ENCODE data around the gene RTP5. TPM values are rescaled to one million over a fixed set of nuclear protein-coding genes. Genes with fewer than 3 reads are reported as not detected.

The RTP5 gene
- total and polyA plus RNA-seq, 11 donors, result not detected

DNA sequence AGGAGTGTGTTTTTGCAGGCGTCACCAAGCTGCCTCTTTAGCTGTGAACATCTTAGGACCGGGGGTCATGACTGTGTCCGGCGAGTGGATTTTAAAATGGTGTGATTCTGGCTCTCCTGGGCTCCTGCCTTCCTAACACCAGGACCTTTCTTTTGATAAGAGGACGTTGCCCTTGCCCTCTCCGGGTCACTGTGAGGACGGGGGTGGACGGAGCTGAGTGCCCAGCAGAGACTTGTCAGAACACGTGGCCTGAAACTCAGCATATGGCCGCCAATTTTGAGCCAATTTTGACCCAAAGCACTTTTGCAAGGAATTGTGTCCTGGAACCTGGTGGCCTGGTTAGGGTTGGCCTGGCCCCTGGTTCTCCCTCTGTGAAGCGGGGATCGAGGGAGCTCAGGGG lies 40.2 kb downstream of the RTP5 start:
- no peaks in the 10 kb centered on the region for H3K4me1 ChIP-seq
- H3K27me3 ChIP-seq, result peaks cover 0 to 13% (median 0%) of the 10 kb centered on the region in 9 donors
- ATAC-seq (no peak), DNase-seq (peak in 1 of 5 donors; percentile 2)
- H3K36me3 ChIP-seq, result no peaks in the 10 kb centered on the region
- no peak overlapping the region for H3K4me3 ChIP-seq
- intact Hi-C loops (cut with DNase I), result no loop called here
- no peak overlapping the region for H3K27ac ChIP-seq
- H3K9me3 ChIP-seq, result peaks cover 0 to 18% (median 9%) of the 10 kb centered on the region in 12 donors
- TF ChIP-seq, protein P1, sequence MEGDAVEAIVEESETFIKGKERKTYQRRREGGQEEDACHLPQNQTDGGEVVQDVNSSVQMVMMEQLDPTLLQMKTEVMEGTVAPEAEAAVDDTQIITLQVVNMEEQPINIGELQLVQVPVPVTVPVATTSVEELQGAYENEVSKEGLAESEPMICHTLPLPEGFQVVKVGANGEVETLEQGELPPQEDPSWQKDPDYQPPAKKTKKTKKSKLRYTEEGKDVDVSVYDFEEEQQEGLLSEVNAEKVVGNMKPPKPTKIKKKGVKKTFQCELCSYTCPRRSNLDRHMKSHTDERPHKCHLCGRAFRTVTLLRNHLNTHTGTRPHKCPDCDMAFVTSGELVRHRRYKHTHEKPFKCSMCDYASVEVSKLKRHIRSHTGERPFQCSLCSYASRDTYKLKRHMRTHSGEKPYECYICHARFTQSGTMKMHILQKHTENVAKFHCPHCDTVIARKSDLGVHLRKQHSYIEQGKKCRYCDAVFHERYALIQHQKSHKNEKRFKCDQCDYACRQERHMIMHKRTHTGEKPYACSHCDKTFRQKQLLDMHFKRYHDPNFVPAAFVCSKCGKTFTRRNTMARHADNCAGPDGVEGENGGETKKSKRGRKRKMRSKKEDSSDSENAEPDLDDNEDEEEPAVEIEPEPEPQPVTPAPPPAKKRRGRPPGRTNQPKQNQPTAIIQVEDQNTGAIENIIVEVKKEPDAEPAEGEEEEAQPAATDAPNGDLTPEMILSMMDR (IDR thresholded peaks at IDR 0.05), result no peak
- no peak for TF ChIP-seq POLR2A (IDR thresholded peaks at IDR 0.05)
- 76 to 82% (median 76%) methylated on average over 12 of the region's 12 CpGs for WGBS, 4 donors

DNA sequence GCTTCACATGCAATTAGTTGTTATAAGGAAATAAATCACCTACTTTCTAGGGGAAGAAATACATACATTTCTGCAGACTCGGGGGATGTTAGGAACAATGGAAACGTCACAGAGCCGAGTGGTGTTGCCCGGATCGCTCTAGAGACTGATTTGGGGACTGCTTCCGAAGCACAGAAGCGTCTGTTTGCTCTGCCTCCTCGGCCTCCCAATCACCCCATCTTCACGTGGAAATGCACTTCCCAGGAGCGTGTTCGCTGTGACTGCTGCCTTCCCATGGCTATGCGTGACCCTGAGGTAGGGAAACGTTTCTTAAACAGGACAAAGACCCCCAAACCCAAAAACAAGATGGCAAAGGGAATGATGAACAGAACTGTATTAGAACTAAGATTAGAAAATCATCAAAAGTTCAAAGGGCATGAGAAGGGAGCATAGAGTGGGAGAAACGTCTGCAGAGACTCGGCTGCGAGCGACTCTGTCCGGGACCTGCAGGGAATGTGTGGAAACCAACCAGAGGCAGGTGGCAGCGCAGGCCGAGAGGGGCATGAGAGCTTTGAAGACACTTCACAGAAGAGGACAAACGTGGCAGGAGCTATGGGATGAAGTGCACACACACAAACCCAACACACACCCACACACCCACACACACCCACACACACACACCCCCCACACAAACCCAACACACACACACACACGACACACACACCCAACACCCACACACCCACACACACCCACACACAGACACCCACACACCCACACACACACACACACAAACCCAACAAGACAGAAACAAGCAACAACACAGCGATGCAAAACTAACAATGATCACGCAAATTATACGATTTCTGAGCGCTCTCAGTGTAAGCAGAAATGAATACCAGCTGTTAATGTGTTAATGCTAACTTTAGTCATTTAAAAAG lies 41.3 kb downstream of the RTP5 start:
- intact Hi-C loops (cut with DNase I), result no loop called here
- Histone ChIP-seq H3K36me3 (no peaks in the 10 kb centered on the region), H3K27me3 (peaks cover 0 to 13% (median 0%) of the 10 kb centered on the region in 9 donors), H3K27ac (no peak overlapping the region), H3K4me3 (no peak overlapping the region), H3K9me3 (peaks cover 0 to 18% (median 9%) of the 10 kb centered on the region in 12 donors), H3K4me1 (no peaks in the 10 kb centered on the region)
- no peak for TF ChIP-seq POLR2A (IDR thresholded peaks at IDR 0.05)
- TF ChIP-seq, protein P1 (IDR thresholded peaks at IDR 0.05), result no peak
- WGBS, 4 donors, result 91 to 94% (median 93%) methylated on average over 26 of the region's 26 CpGs
- DNase-seq (peak in 1 of 5 donors; percentile 8), ATAC-seq (no peak)

DNA sequence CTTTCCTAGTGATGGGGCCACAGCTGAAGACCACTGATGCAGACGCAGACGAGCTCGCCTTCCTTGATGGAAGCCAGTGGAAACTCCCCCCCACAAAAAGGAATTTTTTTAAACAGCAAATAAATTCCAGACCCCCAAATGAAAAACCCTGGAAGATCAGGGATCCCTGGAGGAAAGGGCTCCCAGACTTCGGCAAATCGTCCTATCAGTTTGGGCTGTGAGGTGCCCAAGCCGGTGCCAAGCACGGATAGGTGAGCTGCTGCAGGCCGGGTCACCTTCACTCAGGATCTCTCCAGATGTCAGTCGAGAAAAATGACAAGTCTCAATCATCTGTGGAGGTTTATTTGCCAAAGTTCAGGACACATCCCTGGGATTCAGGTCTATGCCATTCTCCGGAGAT lies 42.0 kb downstream of the RTP5 start:
- 86 to 96% (median 90%) methylated on average over 10 of the region's 10 CpGs for WGBS, 4 donors

More for the DNA sequence above, 42.0 kb downstream of the RTP5 start:
- Histone ChIP-seq H3K27ac (no peak overlapping the region), H3K4me3 (no peak overlapping the region), H3K9me3 (peaks cover 0 to 18% (median 9%) of the 10 kb centered on the region in 12 donors), H3K27me3 (peaks cover 0 to 13% (median 0%) of the 10 kb centered on the region in 9 donors), H3K4me1 (no peaks in the 10 kb centered on the region), H3K36me3 (no peaks in the 10 kb centered on the region)
- TF ChIP-seq, protein P1 (IDR thresholded peaks at IDR 0.05), result no peak
- no peak for TF ChIP-seq POLR2A (IDR thresholded peaks at IDR 0.05)
- peak in 1 of 5 donors; percentile 5 for DNase-seq
- no peak for ATAC-seq
- intact Hi-C loops (cut with DNase I), result no loop called here

All from heart left ventricle (tissue), 16 donors.